HG03097 (cell line): ENCODE measurements around the gene MAPK10.

Experiments used
- ATAC-seq: cut with Tn5 transposase; IDR thresholded peaks from one replicate; pipeline ENCODE4 v1.9.1; 2021; ENCODE audit not compliant: unreplicated experiment, low FRiP score

MAPK10 gene

DNA sequence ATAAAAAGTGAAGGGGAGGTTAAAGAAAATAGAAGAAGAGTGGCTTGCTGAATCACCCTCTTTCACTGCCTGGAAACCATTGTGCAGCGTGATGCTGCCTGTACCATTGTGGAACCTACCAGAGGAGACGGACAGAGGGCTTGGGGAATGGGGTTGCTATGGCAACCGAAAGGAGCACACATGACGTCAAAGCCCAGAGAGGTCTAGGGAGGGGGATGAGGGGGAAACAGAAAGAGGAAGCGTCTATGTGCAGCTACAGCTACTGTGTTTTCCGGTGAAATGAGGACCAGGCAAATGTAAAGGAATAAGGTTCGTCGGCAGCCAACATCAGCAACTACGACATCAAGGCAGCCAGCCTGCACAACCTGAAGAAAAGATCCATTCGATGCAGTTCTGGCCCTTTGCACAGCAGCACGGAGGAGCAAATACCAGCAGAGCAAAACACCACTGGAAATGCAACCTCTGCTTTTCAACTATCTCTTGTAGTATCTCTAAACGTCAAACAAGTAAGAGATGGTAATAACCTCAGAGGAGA lies at the start of gene MAPK10:
Gene MAPK10 (minus strand): TSS at position 110 of the 535 bp plus-strand sequence.
- peak; percentile 99 for ATAC-seq

DNA sequence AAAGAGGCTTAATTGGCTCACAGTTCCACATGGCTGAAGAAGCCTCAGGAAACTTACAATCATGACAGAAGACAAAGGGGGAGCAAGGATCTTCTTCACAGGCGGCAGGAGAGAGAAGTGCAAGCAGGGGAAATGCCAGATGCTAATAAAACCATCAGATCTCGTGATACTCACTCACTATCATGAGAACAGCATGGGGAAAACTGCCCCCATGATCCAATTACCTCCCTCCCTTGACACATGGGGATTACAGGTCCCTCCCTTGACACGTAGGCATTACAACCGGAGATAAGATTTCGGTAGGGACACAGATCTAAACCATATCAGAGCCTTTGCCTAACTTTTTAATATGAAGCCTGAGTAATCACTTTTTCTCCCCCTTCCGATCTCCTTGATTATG lies 43.7 kb upstream of the MAPK10 start:
- no peak for ATAC-seq

DNA sequence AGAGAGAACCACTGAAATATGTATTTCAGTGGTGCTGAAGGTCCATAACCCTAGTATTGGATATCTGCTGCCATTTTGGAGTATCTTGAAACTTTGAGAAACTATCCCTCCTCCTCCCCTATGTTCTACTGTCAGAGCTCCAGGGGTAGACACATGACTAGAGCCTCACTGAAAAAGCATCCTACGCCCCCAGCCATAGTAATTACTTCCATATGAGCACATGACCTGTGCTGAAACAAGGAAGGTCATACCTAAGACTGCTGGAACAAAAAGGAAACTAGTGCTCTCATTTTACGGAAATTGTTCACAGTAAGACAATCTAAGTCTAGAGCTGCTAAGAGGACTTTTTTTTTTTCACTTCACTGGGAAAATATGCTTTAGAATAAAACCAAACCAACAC lies 42.0 kb upstream of the MAPK10 start:
- ATAC-seq: no peak

DNA sequence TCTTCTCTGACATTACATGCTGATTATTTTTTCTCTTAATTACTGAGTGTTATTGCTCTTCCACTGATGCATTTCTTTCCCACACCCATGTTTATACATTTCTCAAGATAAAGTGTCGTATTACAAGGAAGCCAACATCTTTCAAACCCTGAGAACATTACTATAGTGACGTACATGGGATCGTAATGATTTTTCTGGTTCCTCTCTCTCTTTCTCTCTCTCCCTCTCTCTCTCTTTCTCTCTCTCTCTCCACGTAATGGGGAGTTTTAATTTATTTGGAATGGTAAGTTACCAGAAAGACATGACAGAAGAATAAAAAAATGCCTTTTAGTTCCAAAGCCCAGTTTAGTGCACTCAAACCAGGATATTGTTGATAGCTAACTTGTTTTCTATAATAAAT lies 40.4 kb upstream of the MAPK10 start:
- ATAC-seq: no peak

DNA sequence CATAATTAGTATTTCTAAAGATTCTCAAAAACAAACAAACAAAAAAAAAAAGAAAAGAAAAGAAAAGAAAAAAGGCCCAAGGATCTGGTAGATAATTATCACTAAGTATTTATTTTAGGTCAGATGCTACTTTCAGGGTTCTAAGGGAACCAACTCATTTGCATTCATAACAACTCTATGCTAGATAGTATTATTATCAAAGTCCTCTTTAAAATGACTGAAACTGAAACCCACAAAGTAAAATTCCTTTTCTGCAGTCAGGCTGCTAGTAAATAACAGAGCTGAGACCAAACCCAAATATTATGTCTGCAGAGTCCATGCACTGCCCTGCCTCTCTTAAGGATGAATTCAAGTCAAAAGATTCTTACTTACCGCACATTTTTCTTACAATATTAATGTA lies 38.3 kb upstream of the MAPK10 start:
- no peak for ATAC-seq

DNA sequence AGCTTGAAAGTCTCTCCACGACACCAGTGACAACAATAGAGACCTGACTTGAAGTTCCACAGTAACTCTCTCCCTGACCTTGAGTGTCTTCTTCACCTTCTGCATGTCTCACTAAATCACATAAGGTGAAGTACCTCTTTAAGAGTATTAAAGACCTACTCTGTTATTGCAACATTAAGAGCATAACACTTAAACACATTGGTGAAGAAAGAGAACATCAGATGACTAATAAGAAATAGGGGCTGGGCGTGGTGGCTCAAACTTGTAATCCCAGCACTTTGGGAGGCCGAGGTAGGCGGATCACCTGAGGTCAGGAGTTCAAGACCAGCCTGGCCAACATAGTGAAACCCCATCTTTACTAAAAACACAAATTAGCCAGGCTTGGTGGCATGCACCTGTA lies 33.9 kb upstream of the MAPK10 start:
- ATAC-seq: no peak

DNA sequence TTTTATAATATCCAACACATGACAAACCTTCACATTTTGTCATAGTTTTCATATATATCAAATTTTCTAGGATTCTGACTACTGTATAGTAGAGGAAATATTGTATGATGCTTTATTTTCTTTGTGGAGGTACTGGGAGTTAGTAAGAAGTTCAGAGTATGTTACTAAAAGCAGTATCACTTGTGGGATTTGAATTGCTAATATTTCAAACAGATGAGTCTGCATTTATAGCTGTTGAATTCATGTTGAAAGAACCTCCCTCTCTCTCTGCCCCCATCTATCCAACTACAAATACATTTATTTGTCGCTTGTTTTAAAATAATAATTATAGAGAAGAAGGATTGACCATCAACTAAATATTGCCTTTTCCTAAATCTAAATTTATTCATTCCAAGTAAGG lies 29.8 kb upstream of the MAPK10 start:
- no peak for ATAC-seq

DNA sequence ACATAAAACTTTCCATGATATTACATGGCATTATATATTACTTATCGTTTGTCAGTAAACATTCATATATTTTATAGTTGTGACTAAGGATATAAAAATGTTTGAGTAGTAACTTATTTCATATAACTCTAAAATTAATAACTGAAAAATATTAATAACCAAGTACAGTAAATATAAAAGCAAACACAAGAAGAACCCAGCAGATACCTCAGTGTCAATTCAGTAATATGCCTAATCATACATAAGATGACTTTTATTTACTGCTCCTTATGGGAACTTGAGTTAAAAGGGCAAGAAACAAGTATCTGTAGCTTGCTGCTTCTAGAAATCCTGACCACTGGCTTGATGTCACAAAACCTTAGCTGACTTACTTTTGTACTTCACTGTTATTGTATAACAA lies 28.4 kb upstream of the MAPK10 start:
- no peak for ATAC-seq

DNA sequence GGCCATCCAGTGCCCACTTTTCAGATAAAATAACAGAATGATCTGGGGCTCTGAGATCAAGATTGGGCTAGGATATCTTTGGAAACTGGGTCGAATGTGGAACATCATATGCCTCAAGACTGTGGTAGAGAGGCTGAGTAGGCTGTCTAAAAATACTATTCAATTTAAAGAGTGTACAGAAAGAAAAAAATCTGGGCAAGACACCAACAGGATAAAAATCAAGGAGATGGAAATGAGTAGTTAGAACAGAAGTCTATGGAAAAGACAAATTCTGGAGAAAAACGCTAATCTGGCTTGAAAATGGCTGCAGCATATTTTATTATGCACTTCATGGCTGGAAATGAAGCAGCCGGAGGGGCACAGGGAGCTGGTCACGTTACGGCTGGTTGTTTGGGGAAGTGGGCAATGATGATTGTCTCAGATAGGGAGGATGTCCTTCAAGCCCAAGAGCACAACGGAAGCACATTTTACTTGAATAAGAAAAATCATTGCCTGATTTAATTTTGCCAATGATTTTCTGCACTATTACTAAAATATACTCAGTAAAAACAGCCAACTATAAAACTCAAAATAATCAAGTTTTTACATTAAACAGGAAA lies 27.1 kb upstream of the MAPK10 start:
- ATAC-seq: no peak

DNA sequence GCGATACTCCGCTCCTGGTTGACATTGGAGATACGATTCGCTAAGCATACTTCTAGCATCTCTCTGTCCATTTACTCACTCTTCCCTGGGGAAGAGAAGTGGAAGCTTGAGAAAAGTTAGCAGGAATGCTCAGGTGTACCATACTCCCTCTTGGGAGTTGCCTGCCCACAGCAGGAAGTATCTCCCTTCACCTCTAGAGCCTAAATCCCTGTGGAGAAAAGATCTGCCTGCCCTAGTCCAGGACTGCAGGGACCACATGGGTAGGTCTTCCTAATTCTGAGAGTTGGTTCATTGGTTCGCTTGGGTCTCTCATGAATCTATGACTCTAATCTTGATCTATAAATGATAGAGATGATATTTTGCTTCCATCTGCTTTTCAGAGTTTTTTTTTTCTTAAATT lies 26.3 kb upstream of the MAPK10 start:
- ATAC-seq: no peak

DNA sequence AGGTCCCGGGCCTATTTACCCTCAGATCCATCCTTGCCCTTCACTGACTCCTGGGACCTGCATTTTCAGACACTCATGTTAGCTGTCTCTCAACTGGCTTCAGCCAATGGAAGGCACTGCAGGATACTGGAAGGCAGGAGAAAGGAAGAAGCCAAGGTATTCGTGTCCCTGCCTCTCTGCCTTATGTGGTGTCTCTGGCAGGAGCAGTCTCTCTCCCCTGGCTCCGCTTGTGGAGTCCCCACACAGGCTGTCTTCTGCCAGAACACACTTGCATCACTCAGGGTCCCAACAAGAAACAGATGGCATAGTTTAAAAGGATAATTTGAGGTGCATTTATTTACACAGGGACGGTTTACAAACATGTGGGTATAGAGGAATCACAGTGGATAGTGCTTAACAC lies 21.6 kb upstream of the MAPK10 start:
- no peak for ATAC-seq

DNA sequence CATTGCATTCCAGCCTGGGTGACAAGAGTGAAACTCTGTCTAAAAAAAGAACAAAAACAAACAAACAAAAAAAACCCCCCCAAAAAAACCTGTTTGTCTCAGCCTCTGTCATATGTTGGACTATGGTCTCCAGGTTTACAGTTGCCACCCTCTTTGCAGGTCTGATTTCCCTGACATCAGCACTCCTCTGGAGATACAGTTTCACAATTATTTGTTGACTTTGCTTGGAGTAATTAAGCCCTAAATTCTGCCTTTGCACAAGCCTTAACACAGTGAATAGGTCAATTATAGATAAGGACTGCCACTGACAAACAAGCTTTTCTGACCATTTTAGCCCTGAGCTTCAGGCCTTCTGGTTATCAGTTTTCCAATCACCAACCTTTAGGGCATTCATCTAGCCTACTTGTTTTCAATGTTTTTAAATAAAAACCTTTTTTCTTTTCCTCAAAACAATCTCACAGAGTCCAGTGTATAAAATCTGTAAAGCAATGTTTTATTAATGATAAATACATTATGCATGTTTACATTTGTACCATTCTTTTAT lies 20.4 kb upstream of the MAPK10 start:
- ATAC-seq: no peak

DNA sequence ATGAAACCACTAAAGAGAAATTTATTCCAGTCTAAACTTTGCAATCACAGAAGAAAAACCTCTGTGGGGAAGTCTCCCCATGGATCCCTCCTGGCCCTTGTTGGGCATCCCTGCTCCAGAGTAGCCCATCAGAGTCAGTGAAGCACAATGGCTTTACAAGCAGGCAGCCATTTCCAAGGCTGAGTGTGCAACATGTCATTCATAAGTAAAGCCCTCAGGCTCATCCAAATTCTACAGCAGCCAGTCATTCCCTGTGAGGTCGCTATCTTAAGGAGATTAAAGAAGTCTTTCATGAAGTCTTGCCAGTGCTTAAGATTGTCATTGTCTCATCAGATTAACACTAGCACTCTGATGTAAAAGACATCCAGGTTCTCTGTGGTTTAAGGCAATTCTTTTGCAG lies 17.0 kb upstream of the MAPK10 start:
- no peak for ATAC-seq

DNA sequence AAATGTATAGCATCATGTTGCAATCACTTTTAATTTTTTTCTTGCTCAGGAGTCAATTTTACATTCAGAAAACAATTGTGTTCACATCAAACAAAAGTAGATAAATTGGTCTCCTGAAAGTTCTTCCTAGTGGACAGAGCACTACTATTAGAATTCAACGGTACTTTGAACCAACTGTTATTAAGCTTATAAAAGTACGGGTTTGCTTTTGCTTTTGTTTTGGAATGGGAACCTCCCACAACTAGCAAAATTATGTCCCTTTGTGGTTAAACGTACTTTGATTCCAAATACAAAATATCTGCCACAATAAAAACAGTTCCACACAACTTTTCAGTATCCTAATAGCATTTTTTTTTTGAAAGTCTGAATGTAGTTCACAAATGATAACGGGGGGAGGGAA lies 8.6 kb upstream of the MAPK10 start:
- ATAC-seq: no peak

DNA sequence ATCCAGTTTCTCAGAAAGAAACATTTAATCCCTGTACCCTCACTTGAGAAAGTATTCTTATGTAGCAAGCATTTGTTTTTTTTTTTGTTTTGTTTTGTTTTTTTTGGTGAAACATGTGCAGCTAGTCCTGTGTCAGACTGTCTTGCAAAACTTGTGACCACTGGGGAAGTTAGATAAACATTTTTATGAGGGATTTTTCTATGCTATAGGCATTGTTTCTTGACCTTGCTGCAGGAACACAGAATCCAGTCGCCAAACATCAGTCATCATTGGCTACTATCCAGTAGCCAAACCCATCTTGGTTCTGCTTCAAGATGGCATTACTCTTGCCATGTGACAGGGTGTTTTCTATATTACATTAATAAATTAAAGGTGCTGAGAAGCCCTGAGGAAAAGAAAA lies 7.7 kb upstream of the MAPK10 start:
- ATAC-seq: no peak

DNA sequence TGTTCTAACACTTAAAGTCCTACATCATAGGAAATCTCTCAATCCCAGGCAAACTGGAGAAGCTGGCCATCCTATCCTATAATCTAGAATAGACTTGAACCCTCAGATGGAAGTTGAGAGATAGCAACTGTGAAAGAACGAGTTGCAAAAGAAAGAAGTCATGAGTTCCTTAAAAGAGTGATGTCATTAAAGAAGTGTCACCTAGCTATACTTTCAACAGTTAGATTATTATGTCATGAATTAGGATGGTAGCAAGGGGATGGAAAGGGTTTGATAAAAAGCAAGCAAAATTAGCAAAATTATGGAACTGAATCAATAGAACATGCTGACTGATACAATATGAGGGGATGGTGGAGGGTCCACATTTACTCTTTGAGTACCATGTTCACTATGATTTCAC lies 7.1 kb upstream of the MAPK10 start:
- no peak for ATAC-seq

DNA sequence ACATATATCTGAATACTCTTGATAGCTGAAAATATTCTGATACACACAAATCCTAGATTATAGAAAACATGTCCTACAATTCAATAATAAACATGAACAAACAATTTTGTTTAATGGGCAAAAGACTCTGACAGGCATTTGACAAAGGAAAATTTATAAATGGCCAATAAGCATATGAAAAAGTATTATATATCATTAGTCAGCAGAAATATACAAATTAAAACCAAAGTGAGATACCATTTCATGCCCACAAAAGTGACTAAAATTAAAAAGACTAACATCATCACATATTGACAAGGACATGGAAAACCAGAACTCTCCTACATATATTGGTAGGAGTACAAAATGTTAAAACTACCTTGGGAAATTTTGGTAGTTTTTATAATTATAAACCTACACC lies 2.7 kb upstream of the MAPK10 start:
- no peak for ATAC-seq

DNA sequence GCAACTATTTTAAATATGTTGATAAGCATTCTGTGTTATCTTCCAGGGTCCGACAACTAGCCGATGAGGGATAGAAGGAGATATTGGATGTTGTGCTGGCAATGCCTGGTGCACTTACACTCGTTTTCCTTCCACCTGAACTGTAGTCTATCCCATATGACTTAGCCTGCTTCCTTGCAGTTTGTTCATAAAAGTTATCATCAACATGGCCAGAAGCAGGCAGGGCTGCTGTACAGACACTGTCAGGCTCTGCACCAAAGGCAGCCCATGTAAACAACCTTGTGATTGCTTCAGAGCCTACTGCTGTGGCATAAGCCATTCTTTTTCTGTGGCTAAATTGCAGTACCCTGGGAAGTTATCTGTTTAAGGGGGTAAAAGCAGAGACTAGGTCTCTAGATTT lies 1.6 kb downstream of the MAPK10 start:
- ATAC-seq: no peak

DNA sequence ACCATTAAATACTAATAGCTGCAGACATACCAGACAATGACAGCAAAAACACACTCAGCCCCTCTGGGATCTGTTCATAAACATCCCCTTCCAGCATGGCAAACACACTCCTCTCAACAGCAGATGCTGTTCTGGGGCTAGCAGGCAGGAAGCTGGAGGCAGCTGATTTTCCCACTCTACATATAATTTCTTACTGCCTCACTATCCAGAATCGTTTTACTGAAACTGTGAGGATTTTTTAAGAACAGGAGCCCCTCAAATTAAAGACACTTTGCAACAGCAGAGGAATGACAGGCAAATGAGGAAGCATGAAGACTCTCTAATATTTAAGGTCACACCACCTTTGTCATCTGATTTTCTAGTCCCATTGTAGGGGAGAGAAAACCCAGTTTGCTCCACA lies 2.2 kb downstream of the MAPK10 start:
- no peak for ATAC-seq

DNA sequence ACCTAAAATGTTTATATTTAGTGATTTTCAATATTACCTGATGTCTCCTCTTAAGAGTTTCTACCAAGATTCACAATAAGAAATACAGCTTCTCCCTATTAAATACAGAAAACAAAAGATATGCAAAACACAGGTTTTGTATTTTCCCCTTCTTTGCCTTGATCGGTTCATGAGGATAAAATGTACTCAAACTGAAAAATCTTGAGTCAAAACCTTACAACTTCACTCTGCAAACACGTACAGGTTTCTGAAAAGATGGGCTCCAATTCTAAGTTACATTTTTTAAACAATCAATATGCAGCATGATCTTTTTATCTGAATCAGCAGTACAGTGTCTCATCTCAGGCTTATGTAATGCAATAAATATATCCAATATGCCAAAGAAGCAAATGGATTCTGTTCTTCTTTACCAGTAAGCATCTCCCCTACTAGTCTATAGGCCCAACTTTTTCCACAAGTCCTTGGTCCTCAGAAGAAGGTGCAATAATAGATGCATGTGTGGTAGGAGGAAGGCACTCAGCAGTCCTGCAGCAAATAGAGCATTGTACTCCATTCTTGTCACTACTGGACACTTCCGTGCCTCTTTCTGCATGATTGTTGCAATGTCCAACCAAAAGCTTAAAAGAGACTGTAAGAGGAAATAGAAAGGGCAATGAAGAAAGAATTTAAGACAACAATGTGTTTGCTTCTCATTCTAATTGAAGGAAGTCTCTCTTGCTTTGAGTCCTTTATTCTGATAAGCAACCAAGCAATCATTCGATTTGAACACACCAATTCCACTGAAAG lies 3.2 kb downstream of the MAPK10 start:
- ATAC-seq: no peak

DNA sequence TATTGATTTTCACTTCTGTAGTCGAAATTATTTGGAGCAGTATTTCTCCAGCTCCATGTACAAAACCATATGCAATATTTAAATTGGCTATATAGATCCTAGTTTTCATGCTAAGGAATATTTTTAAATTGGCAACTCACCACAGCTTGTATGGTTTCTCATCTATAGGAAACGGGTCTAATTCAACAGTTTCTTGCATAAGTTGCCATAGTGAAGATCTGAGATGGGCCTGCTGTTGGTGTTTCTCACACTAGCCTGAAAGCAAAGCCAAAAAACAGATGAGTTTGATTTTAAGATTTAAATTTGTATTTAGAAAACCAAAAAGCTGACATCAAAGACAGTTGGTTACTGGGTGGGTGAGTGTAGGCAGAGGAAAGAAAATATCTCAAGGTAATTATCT lies 5.5 kb downstream of the MAPK10 start:
- no peak for ATAC-seq

DNA sequence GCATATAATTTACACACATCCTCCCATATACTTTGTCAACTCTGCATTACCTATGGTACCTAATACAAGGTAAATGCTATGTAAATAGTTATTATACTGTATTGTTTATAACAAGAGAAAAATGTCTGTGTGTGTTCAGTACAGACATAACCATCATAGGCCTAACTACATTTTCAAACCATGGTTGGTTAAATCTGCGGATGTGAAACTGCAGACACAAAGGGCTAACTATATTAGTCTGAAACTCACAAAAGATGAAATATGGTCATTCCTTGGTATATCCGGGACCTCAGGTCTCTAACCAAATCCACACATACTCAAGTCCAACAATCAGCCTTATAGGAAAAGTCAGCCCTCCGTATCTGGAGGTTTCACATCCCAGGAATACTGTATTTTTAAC lies 13.5 kb downstream of the MAPK10 start:
- ATAC-seq: no peak
